HepG2 (cell line): Measurements from ENCODE around the gene AADACL4. TPM values are rescaled to one million over a fixed set of nuclear protein-coding genes. Genes with fewer than 3 reads are reported as not detected.
A peak's percentile ranks its signal among the peaks of the same experiment; 100 is the strongest.

Experiments
- DPF2 ChIP-seq: sonication (generic); formaldehyde crosslinking; IDR thresholded peaks from 2 replicates; pipeline ENCODE4 v1.4.0; 2020; ENCODE audit warnings: mild to moderate bottlenecking, low read depth, missing genetic modification reagents, borderline replicate concordance
- FOSL1 ChIP-seq: sonication (generic); formaldehyde crosslinking; IDR thresholded peaks from 2 replicates; pipeline ENCODE4 v1.9.0; 2021; ENCODE audit warnings: missing genetic modification reagents, borderline replicate concordance
- PAX8 ChIP-seq: sonication (generic); formaldehyde crosslinking; IDR thresholded peaks from 2 replicates; pipeline ENCODE4 v1.8.0; 2022; ENCODE audit warnings: mild to moderate bottlenecking, missing genetic modification reagents, borderline replicate concordance
- PLRG1 ChIP-seq: fragments of 450-650 bp; conservative IDR thresholded peaks from 2 replicates; pipeline ENCODE4 v1.6.1; 2016
- POLR2AphosphoS5 ChIP-seq: IDR thresholded peaks from 2 replicates; pipeline ENCODE4 v1.6.1; 2012; ENCODE audit warnings: low read depth, low read length
- RFX3 ChIP-seq: IDR thresholded peaks from 2 replicates; pipeline ENCODE4 v1.6.1; 2016; ENCODE audit warnings: missing biosample characterization, missing genetic modification reagents
- RNF219 ChIP-seq: sonication (generic); formaldehyde crosslinking; IDR thresholded peaks from 2 replicates; pipeline ENCODE4 v1.5.0; 2020; ENCODE audit warnings: mild to moderate bottlenecking, missing genetic modification reagents
- SAP130 ChIP-seq: IDR thresholded peaks from 2 replicates; pipeline ENCODE4 v1.6.1; 2016; ENCODE audit warnings: low read depth
- SNAPC2 ChIP-seq: sonication (generic); formaldehyde crosslinking; IDR thresholded peaks from 2 replicates; pipeline ENCODE4 v1.8.1; 2022; ENCODE audit warnings: mild to moderate bottlenecking, missing genetic modification reagents
- SOX5 ChIP-seq: IDR thresholded peaks from 2 replicates; pipeline ENCODE4 v1.6.1; 2016; ENCODE audit warnings: borderline replicate concordance
- STAG1 ChIP-seq: sonication (generic); formaldehyde crosslinking; IDR thresholded peaks from 2 replicates; pipeline ENCODE4 v1.4.0; 2020; ENCODE audit warnings: missing genetic modification reagents
- ZBED4 ChIP-seq: sonication (generic); formaldehyde crosslinking; IDR thresholded peaks from 2 replicates; pipeline ENCODE4 v1.4.0; 2020; ENCODE audit warnings: missing genetic modification reagents, borderline replicate concordance
- ZNF138 ChIP-seq: sonication (generic); formaldehyde crosslinking; IDR thresholded peaks from 2 replicates; pipeline ENCODE4 v1.5.0; 2020; ENCODE audit warnings: mild to moderate bottlenecking, low read depth, missing genetic modification reagents
- ZNF17 ChIP-seq: sonication (generic); formaldehyde crosslinking; IDR thresholded peaks from 2 replicates; pipeline ENCODE4 v1.5.0; 2020; ENCODE audit warnings: mild to moderate bottlenecking, missing genetic modification reagents
- ZNF205 ChIP-seq: IDR thresholded peaks from 2 replicates; pipeline ENCODE4 v1.6.1; 2018; ENCODE audit warnings: missing biosample characterization, missing genetic modification reagents
- ZNF329 ChIP-seq: sonication (generic); formaldehyde crosslinking; IDR thresholded peaks from 2 replicates; pipeline ENCODE4 v1.9.0; 2021; ENCODE audit warnings: low read depth, mild to moderate bottlenecking, missing genetic modification reagents
- ZNF382 ChIP-seq: sonication (generic); formaldehyde crosslinking; IDR thresholded peaks from 2 replicates; pipeline ENCODE4 v1.5.0; 2020; ENCODE audit warnings: missing genetic modification reagents, mild to moderate bottlenecking, borderline replicate concordance
- ZNF552 ChIP-seq: sonication (generic); formaldehyde crosslinking; IDR thresholded peaks from 2 replicates; pipeline ENCODE4 v1.9.0; 2022; ENCODE audit warnings: missing genetic modification reagents, mild to moderate bottlenecking, borderline replicate concordance
- ZNF691 ChIP-seq: sonication (generic); formaldehyde crosslinking; IDR thresholded peaks from 2 replicates; pipeline ENCODE4 v1.4.0; 2020; ENCODE audit warnings: missing genetic modification reagents, low read depth, mild to moderate bottlenecking, borderline replicate concordance
- ZNF784 ChIP-seq: sonication (generic); formaldehyde crosslinking; IDR thresholded peaks from 2 replicates; pipeline ENCODE4 v1.5.1; 2020; ENCODE audit warnings: missing genetic modification reagents, mild to moderate bottlenecking, borderline replicate concordance
- polyA plus RNA-seq, 8 experiments: library from polyadenylated mRNA; depleted of rRNA in 3 of 8; stranded (reverse) in 7 of 8; unstranded in 1 of 8; fragments of >200 nt; fragmentation: Illumina TruSeq in 4 of 8; extraction: Trizol in 4 of 8; gene quantifications; 2 replicates each; pipeline versions ENCODE4 v1.2.1 to v1.2.3, GENCODE V29; 2011 to 2016; ENCODE audit warnings: low read depth in 4 of 8, missing spikeins in 1 of 8, mixed read lengths in 1 of 8; ENCODE audit not compliant: insufficient read depth in 1 of 8
- total RNA-seq, 5 experiments: library from RNA; depleted of rRNA; stranded (reverse); fragments of >200 nt; fragmentation: Illumina TruSeq; extraction: Trizol; gene quantifications; 2 replicates each; pipeline ENCODE4 v1.2.3, GENCODE V29; 2016; ENCODE audit warnings: low read depth in 1 of 5

Gene AADACL4
- total and polyA plus RNA-seq, 2 of the 13 experiments (the other 11 are each of a cell fraction or from before 2014, with no cell fraction given) = not detected

- TF ChIP-seq PAX8 (CRISPR knock-in tag) (no peak), ZNF329 (no peak), DPF2 (CRISPR knock-in tag) (no peak; the same call in 1 of the 2 replicates), FOSL1 (CRISPR knock-in tag) (peak; percentile 77; the same call in 1 of the 2 replicates), ZNF552 (CRISPR knock-in tag) (no peak), SAP130 (peak; percentile 96), ZNF382 (no peak), RFX3 (CRISPR knock-in tag) (no peak), STAG1 (CRISPR knock-in tag) (no peak; the same call in 1 of the 2 replicates), SNAPC2 (CRISPR knock-in tag) (peak; percentile 54; the same call in 1 of the 2 replicates), ZNF17 (CRISPR knock-in tag) (no peak), ZBED4 (CRISPR knock-in tag) (no peak; the same call in 1 of the 2 replicates), POLR2AphosphoS5 (no peak; the same call in 1 of the 2 replicates), ZNF138 (CRISPR knock-in tag) (no peak), PLRG1 (no peak), ZNF205 (CRISPR knock-in tag) (no peak), SOX5 (peak; percentile 99), RNF219 (CRISPR knock-in tag) (0 out of 2 replicates have a peak, but pooled peaks have one; percentile 69), ZNF691 (CRISPR knock-in tag) (peak; percentile 60; the same call in 1 of the 2 replicates), ZNF784 (CRISPR knock-in tag) (no peak)
Observed at GRCh38 chr1:12604114-12604874, 39.6 kb upstream of the AADACL4 start (continued).
